Trophoblast cell (in vitro differentiated cells and primary cell): ENCODE data around the gene CD59.

Experiments
- DNase-seq, 2 donors: peaks; one replicate each; pipeline ENCODE4 v3.0.0-alpha.2; 2016
- H2AFZ ChIP-seq: 2 replicates; pipeline ENCODE4 v1.6.1; 2013; ENCODE audit warnings: low read length, moderate library complexity, mild to moderate bottlenecking; ENCODE audit not compliant: insufficient read depth, poor library complexity
- H2AK5ac ChIP-seq: 2 replicates; pipeline ENCODE4 v1.6.1; 2013; ENCODE audit warnings: mild to moderate bottlenecking, low read length
- H2BK120ac ChIP-seq: 2 replicates; pipeline ENCODE4 v1.6.1; 2013; ENCODE audit warnings: low read length, mild to moderate bottlenecking, moderate library complexity; ENCODE audit not compliant: insufficient read depth, poor library complexity
- H2BK12ac ChIP-seq: 2 replicates; pipeline ENCODE4 v1.6.1; 2013; ENCODE audit warnings: mild to moderate bottlenecking, low read length, moderate library complexity
- H2BK5ac ChIP-seq: 2 replicates; pipeline ENCODE4 v1.6.1; 2013; ENCODE audit warnings: low read length, low read depth, moderate library complexity, mild to moderate bottlenecking; ENCODE audit not compliant: poor library complexity
- H3K14ac ChIP-seq: 2 replicates; pipeline ENCODE4 v1.6.1; 2013; ENCODE audit warnings: mild to moderate bottlenecking, low read length
- H3K18ac ChIP-seq: 2 replicates; pipeline ENCODE4 v1.6.1; 2013; ENCODE audit warnings: mild to moderate bottlenecking, low read length
- H3K23ac ChIP-seq: 2 replicates; pipeline ENCODE4 v1.6.1; 2013; ENCODE audit warnings: low read length
- H3K27ac ChIP-seq: 2 replicates; pipeline ENCODE4 v1.5.1; 2013; ENCODE audit warnings: low read depth, mild to moderate bottlenecking, inconsistent platforms, low read length, moderate library complexity
- H3K27me3 ChIP-seq: 2 replicates; pipeline ENCODE4 v1.6.1; 2013; ENCODE audit warnings: inconsistent platforms, mild to moderate bottlenecking, low read length, moderate library complexity; ENCODE audit not compliant: insufficient read depth
- H3K36me3 ChIP-seq, 2 experiments: 1 replicate in 1 of 2; 2 replicates in 1 of 2; pipeline ENCODE4 v1.6.1; 2013; ENCODE audit warnings: low read length in 2 of 2, mild to moderate bottlenecking in 2 of 2, moderate library complexity in 1 of 2; ENCODE audit not compliant: insufficient read depth in 2 of 2, control insufficient read depth in 1 of 2
- H3K4ac ChIP-seq: 2 replicates; pipeline ENCODE4 v1.6.1; 2013; ENCODE audit warnings: low read depth, mild to moderate bottlenecking, low read length, moderate library complexity
- H3K4me1 ChIP-seq, 2 experiments: 1 replicate in 1 of 2; 2 replicates in 1 of 2; pipeline ENCODE4 v1.6.1; 2013; ENCODE audit warnings: low read length in 2 of 2, mild to moderate bottlenecking in 2 of 2, moderate library complexity in 1 of 2; ENCODE audit not compliant: insufficient read depth in 2 of 2, control insufficient read depth in 1 of 2
- H3K4me2 ChIP-seq: 2 replicates; pipeline ENCODE4 v1.6.1; 2013; ENCODE audit warnings: inconsistent platforms, mild to moderate bottlenecking, low read length, moderate library complexity
- H3K4me3 ChIP-seq: 2 replicates; pipeline ENCODE4 v1.5.1; 2013; ENCODE audit warnings: mild to moderate bottlenecking, low read depth, low read length, inconsistent platforms
- H3K79me1 ChIP-seq: one replicate; pipeline ENCODE4 v1.6.1; 2013; ENCODE audit warnings: low read length
- H3K79me2 ChIP-seq: 2 replicates; pipeline ENCODE4 v1.6.1; 2013; ENCODE audit warnings: low read length, mild to moderate bottlenecking; ENCODE audit not compliant: control insufficient read depth, insufficient read depth, poor library complexity
- H3K9ac ChIP-seq: 2 replicates; pipeline ENCODE4 v1.6.1; 2013; ENCODE audit warnings: mild to moderate bottlenecking, low read length
- H3K9me3 ChIP-seq: 2 replicates; pipeline ENCODE4 v1.6.1; 2013; ENCODE audit warnings: low read depth, mild to moderate bottlenecking, control low read depth, inconsistent platforms, low read length; ENCODE audit not compliant: insufficient read depth
- H4K12ac ChIP-seq: 2 replicates; pipeline ENCODE4 v1.6.1; 2013; ENCODE audit warnings: low read depth, mild to moderate bottlenecking, low read length, moderate library complexity
- H4K8ac ChIP-seq: 2 replicates; pipeline ENCODE4 v1.6.1; 2013; ENCODE audit warnings: low read depth, mild to moderate bottlenecking, low read length, moderate library complexity
- H4K91ac ChIP-seq: one replicate; pipeline ENCODE4 v1.6.1; 2013; ENCODE audit warnings: low read depth, mild to moderate bottlenecking, low read length, moderate library complexity
- WGBS: extraction: QIAGEN DNeasy Blood & Tissue Kit; methylation state at CpG from one replicate; pipeline ENCODE4 v1.1.7; 2013; ENCODE audit warnings: missing lambda C conversion rate; ENCODE audit not compliant: insufficient read length, insufficient coverage; ENCODE audit errors: extremely low coverage; 5-methylcytosine and 5-hydroxymethylcytosine counted together

The CD59 gene

DNA sequence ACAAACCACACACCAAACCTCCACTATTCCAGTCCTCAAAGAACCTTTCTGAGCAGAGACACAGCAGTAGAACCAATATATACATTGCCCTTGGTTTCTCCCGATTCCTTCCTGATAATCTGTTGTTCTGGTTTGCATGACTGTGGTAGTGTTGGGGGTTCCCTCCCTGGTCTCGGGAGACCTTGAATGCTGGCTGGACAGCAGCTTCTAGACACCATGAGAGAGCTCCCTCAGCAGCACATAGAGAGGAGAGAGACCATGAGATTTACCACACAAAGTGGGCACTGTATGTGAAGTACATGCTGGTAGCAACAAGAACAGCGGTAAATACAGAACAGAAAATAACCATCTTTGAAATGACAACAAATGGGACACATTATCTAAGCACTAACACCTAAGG lies 38.2 kb downstream of the CD59 start:
- Histone ChIP-seq H3K18ac (no peak overlapping the region), H3K4ac (no peak overlapping the region), H3K9me3 (no peaks in the 10 kb centered on the region), H2AFZ (no peak overlapping the region), H3K4me2 (no peak overlapping the region), H3K27ac (no peak overlapping the region), H4K91ac (no peak overlapping the region), H2BK120ac (no peak overlapping the region), H3K4me1 (peaks cover 7 to 18% of the 10 kb centered on the region in 2 experiments), H4K8ac (no peak overlapping the region), H2BK5ac (no peak overlapping the region), H2AK5ac (no peak overlapping the region), H2BK12ac (no peak overlapping the region), H3K27me3 (no peaks in the 10 kb centered on the region), H3K23ac (no peak overlapping the region), H4K12ac (no peak overlapping the region), H3K36me3 (no peaks in the 10 kb centered on the region), H3K79me2 (no peaks in the 10 kb centered on the region), H3K4me3 (no peak overlapping the region), H3K14ac (no peak overlapping the region), H3K79me1 (peaks cover 7% of the 10 kb centered on the region), H3K9ac (no peak overlapping the region)
- no peak for DNase-seq
- no CpG with 5 or more reads among the region's 3 CpGs for WGBS

DNA sequence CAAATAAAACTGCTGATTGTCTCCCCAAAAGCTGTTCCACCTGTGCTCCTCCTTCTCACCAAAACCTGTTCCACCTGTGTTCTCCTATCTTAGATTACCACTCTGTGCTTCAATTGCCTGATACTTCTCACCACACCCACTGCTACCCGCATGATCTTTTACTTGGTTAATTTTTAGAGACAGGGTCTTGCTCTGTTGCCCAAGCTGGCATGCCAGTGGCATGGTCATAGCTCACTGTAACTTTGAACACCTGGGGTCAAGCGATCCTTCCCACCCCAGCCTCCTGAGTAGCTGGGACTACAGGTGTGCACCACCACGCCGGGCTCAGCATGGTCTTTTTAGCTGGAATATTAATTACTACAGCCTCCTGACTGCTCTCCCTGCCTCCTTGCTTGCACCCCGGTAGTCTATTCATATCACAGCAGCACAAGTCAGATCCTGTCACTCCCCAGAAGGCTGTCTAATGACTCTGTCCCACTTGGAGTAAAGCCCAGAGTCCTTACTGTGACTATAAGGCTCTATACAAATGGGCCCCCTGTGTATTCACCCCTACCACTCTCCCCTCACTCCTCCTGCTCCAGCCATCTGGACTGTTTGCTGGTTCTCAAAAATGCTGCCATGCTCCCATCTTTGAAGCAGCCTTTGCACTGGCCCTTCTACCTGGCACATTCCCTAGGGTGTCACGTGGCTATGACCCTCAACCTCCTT lies 39.1 kb downstream of the CD59 start:
- Histone ChIP-seq H3K79me2 (no peaks in the 10 kb centered on the region), H3K9me3 (no peaks in the 10 kb centered on the region), H4K8ac (no peak overlapping the region), H3K9ac (no peak overlapping the region), H3K27me3 (no peaks in the 10 kb centered on the region), H3K4ac (no peak overlapping the region), H3K18ac (no peak overlapping the region), H2AK5ac (no peak overlapping the region), H2BK12ac (no peak overlapping the region), H2BK120ac (no peak overlapping the region), H3K23ac (no peak overlapping the region), H2AFZ (no peak overlapping the region), H3K14ac (no peak overlapping the region), H4K91ac (no peak overlapping the region), H3K4me2 (no peak overlapping the region), H3K27ac (no peak overlapping the region), H2BK5ac (no peak overlapping the region), H3K36me3 (no peaks in the 10 kb centered on the region), H4K12ac (no peak overlapping the region), H3K79me1 (peaks cover 13% of the 10 kb centered on the region), H3K4me1 (peaks cover 14 to 24% of the 10 kb centered on the region in 2 experiments), H3K4me3 (no peak overlapping the region)
- DNase-seq, result peak in 1 of 2 donors; percentile 26
- WGBS, result no CpG with 5 or more reads among the region's 6 CpGs

DNA sequence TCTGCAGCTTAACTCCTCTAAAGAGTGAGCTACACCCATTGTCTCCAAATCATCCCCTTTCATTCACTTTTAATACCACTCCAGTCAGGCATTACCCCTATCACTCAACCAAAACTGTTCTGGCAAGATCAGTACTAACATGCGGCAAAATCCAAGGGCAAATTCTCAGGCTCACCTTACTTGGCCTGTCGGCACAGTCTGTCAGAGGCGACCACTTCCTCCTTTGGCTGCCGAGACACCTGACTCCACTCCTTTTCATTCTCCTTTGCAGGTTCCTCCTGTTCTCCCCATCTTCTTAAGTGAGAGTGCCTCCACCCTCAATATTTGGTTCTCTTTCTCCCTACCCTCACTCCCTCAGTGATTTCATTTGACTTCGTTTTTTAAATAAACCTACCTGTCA lies 39.8 kb downstream of the CD59 start:
- Histone ChIP-seq H3K4me3 (no peak overlapping the region), H3K27me3 (no peaks in the 10 kb centered on the region), H3K4me1 (peaks cover 20 to 31% of the 10 kb centered on the region in 2 experiments), H3K23ac (no peak overlapping the region), H2BK12ac (no peak overlapping the region), H2BK5ac (no peak overlapping the region), H3K14ac (no peak overlapping the region), H4K8ac (no peak overlapping the region), H3K79me1 (peaks cover 20% of the 10 kb centered on the region), H3K36me3 (no peaks in the 10 kb centered on the region), H3K4me2 (no peak overlapping the region), H2AK5ac (no peak overlapping the region), H2BK120ac (no peak overlapping the region), H4K91ac (no peak overlapping the region), H3K9ac (no peak overlapping the region), H3K79me2 (no peaks in the 10 kb centered on the region), H4K12ac (no peak overlapping the region), H2AFZ (no peak overlapping the region), H3K9me3 (no peaks in the 10 kb centered on the region), H3K18ac (no peak overlapping the region), H3K27ac (no peak overlapping the region), H3K4ac (no peak overlapping the region)
- no peak for DNase-seq
- no CpG with 5 or more reads among the region's 5 CpGs for WGBS

DNA sequence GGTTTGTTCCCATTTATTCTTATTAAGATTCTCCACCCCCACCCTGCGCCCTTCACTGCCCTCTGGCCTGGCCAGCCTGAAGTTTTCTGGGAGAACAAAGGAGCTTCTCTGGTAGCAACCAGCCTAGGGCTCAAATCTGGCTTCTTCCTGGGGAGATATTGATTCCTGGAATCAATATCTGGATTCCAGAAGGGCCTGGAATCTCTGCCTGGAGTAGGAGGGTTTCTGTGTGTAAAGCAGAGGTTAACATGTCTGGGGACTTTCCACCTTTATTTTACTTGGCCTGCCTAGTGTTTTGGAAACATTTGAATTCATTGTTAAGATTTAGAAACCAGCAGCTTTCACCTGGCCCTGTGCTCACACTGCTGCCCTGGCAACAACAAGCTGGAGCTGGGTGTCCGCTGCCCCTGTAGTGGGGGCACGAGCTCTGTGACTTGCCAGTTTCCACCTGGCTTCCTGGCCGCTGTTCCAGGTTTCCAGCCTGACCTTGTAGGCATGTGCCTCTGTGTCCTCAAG lies 41.1 kb downstream of the CD59 start:
- peak overlapping the region; percentile 49 for H3K14ac ChIP-seq
- H2AFZ ChIP-seq, result no peak overlapping the region
- no peak overlapping the region for H3K9ac ChIP-seq
- no peaks in the 10 kb centered on the region for H3K36me3 ChIP-seq
- H2BK5ac ChIP-seq, result no peak overlapping the region
- peak overlapping the region; percentile 26 for H4K91ac ChIP-seq
- H3K18ac ChIP-seq, result no peak overlapping the region
- WGBS, result no CpG with 5 or more reads among the region's 4 CpGs
- H3K4me1 ChIP-seq, result peaks cover 26 to 32% of the 10 kb centered on the region in 2 experiments
- no peak overlapping the region for H3K4me2 ChIP-seq
- no peak for DNase-seq
- peak overlapping the region; percentile 40 for H2AK5ac ChIP-seq
- H3K27me3 ChIP-seq, result no peaks in the 10 kb centered on the region
- no peak overlapping the region for H4K8ac ChIP-seq
- peaks cover 4% of the 10 kb centered on the region for H3K79me2 ChIP-seq
- H3K27ac ChIP-seq, result no peak overlapping the region
- no peak overlapping the region for H3K23ac ChIP-seq
- no peak overlapping the region for H3K4ac ChIP-seq
- peak overlapping the region; percentile 46 for H2BK12ac ChIP-seq
- H4K12ac ChIP-seq, result no peak overlapping the region
- H3K4me3 ChIP-seq, result no peak overlapping the region
- H3K9me3 ChIP-seq, result no peaks in the 10 kb centered on the region
- H3K79me1 ChIP-seq, result peaks cover 21% of the 10 kb centered on the region
- no peak overlapping the region for H2BK120ac ChIP-seq
